Activated T-cell treated with anti-CD3 and anti-CD28 coated beads for 4 hours (primary cell): ENCODE results near the gene RASD2.

Experiments used
- DNase-seq: peaks from one replicate; pipeline ENCODE4 v3.0.0-alpha.2; 2020

Gene RASD2

GRCh38 chr22:35587896-35588295 lies 47.3 kb downstream of the RASD2 start:
- no peak for DNase-seq

GRCh38 chr22:35589071-35589755 lies 48.6 kb downstream of the RASD2 start:
- no peak for DNase-seq

- DNase-seq = no peak
These were observed 49.1 kb downstream of the RASD2 start for GRCh38 chr22:35589756-35590093.

GRCh38 chr22:35590634-35591295 lies 50.1 kb downstream of the RASD2 start:
- DNase-seq = no peak

GRCh38 chr22:35591714-35592417 lies 51.2 kb downstream of the RASD2 start:
- DNase-seq = no peak

GRCh38 chr22:35592418-35592967 lies 51.9 kb downstream of the RASD2 start:
- no peak for DNase-seq

GRCh38 chr22:35593071-35593890 lies 52.6 kb downstream of the RASD2 start:
- no peak for DNase-seq

GRCh38 chr22:35593891-35594470 lies 53.4 kb downstream of the RASD2 start:
- DNase-seq = no peak

GRCh38 chr22:35594686-35595085 lies 54.1 kb downstream of the RASD2 start:
- DNase-seq = no peak

GRCh38 chr22:35596821-35597220 lies 56.2 kb downstream of the RASD2 start:
- DNase-seq = no peak

- DNase-seq = no peak
These were observed 57.2 kb downstream of the RASD2 start for GRCh38 chr22:35597692-35598395.

GRCh38 chr22:35598396-35598710 lies 57.7 kb downstream of the RASD2 start:
- DNase-seq = no peak

GRCh38 chr22:35599364-35599763 lies 58.7 kb downstream of the RASD2 start:
- DNase-seq = no peak

- no peak for DNase-seq
These were observed 59.8 kb downstream of the RASD2 start for GRCh38 chr22:35600476-35600875.

GRCh38 chr22:35601013-35601580 lies 60.5 kb downstream of the RASD2 start:
- no peak for DNase-seq

GRCh38 chr22:35601743-35602615 lies 61.3 kb downstream of the RASD2 start:
- DNase-seq = no peak
